Muscle layer of duodenum (tissue), 2 donors: ENCODE results near the gene HIVEP1.
"Not testable (repeated sequence)": the region's sequence is repeated elsewhere in the genome, so short reads cannot be mapped to it uniquely, and the experiment has no call there.

ENCODE experiments used
- H3K27ac ChIP-seq: one replicate; pipeline ENCODE4 v1.7.0; 2013; ENCODE audit warnings: mild to moderate bottlenecking, low read length
- H3K27me3 ChIP-seq: one replicate; pipeline ENCODE4 v1.7.0; 2013; ENCODE audit warnings: low read depth, mild to moderate bottlenecking, control low read depth, low read length
- H3K36me3 ChIP-seq, 2 donors: one replicate each; pipeline ENCODE4 v1.7.0; 2013; ENCODE audit warnings: low read length in 2 of 2, control low read depth in 1 of 2, mild to moderate bottlenecking in 1 of 2; ENCODE audit not compliant: insufficient read depth in 2 of 2, control insufficient read depth in 1 of 2
- H3K4me1 ChIP-seq, 2 donors: one replicate each; pipeline ENCODE4 v1.7.0; 2013; ENCODE audit warnings: low read length in 2 of 2, mild to moderate bottlenecking in 2 of 2, control low read depth in 1 of 2, moderate library complexity in 1 of 2; ENCODE audit not compliant: insufficient read depth in 2 of 2, control insufficient read depth in 1 of 2
- H3K4me3 ChIP-seq, 2 donors: one replicate each; pipeline ENCODE4 v1.7.0; 2013; ENCODE audit warnings: low read length in 2 of 2, low read depth in 1 of 2, mild to moderate bottlenecking in 1 of 2
- H3K9me3 ChIP-seq, 2 donors: one replicate each; pipeline ENCODE4 v1.7.0; 2013; ENCODE audit warnings: low read length in 2 of 2, control low read depth in 1 of 2, mild to moderate bottlenecking in 1 of 2; ENCODE audit not compliant: control insufficient read depth in 1 of 2
- donor health status: healthy.

Gene HIVEP1

DNA sequence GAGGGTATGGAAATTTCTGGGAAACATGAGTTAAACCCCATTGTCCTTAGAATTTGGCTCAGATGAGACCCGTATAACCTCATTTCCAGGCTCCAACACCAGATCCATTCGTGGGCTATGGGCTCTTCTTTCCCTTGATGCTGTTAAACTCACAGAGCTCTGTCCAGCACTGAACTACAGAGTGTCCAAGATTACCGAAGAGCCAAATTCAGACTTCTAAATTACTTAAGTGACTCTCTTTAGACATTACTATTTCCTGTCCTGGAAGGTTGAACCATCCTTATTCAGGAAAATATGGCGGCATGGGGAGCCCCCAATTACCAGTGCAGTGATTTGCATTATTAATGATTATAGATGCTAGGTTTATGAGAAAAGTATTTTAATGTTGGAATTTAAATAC, 153.2 kb downstream of the HIVEP1 start:
- no peaks in the 10 kb centered on the region for H3K27me3 ChIP-seq
- H3K4me1 ChIP-seq, result no peaks in the 10 kb centered on the region
- H3K9me3 ChIP-seq, result no peaks in the 10 kb centered on the region
- no peak overlapping the region for H3K27ac ChIP-seq
- H3K4me3 ChIP-seq, result no peak overlapping the region
- H3K36me3 ChIP-seq, result peaks cover 26 to 28% of the 10 kb centered on the region in 2 donors

DNA sequence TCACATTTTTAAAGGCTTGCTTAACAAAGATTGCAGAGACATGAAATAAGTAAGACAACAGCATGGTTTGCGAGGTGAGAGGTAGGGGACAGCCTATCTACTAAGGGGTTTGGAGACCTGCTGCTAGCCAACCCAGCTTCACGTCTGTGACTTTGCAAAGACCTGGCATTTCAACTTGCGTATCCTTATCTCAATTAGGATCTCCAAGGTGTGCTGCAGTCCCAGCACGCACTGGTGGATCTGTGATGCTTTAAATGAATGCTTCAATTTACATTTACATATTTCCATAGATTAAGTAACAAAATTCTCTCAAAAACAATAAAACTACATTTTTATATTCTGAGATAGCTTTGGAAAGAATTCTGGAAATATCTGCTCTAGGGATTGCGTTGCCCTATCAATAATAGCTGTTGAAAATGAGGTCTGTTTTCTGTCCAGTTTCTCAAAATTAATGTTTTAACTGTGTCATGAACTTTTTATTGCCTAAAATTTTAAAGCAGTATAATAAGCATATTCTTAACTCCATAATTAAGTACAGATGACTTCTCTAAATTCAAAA, 153.7 kb downstream of the HIVEP1 start:
- no peaks in the 10 kb centered on the region for H3K27me3 ChIP-seq
- no peak overlapping the region for H3K4me3 ChIP-seq
- H3K27ac ChIP-seq, result no peak overlapping the region
- H3K4me1 ChIP-seq, result no peaks in the 10 kb centered on the region
- no peaks in the 10 kb centered on the region for H3K9me3 ChIP-seq
- H3K36me3 ChIP-seq, result peaks cover 26 to 28% of the 10 kb centered on the region in 2 donors

DNA sequence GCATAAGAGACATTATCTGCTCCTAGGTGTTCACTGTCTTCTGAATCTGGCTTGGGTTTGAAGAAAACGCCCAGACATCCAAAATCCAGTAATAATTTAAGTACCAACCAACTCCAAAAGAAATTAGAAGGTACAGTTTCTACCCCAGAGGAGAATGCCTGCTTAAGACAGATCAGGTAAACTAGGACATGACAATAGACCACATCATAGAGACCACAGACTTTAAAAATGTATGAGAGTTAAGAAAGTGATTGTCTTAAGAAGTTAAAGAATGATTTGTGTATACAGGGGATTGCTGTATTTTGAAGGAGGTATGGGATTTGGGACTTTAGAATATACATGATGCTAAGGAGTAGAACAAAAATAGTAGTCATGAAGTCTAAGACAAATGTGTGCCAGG, 157.3 kb downstream of the HIVEP1 start:
- H3K36me3 ChIP-seq, result peaks cover under 1 to 3% of the 10 kb centered on the region in 2 donors
- H3K27me3 ChIP-seq, result no peaks in the 10 kb centered on the region
- H3K27ac ChIP-seq, result no peak overlapping the region
- no peaks in the 10 kb centered on the region for H3K4me1 ChIP-seq
- H3K9me3 ChIP-seq, result no peaks in the 10 kb centered on the region
- no peak overlapping the region for H3K4me3 ChIP-seq

DNA sequence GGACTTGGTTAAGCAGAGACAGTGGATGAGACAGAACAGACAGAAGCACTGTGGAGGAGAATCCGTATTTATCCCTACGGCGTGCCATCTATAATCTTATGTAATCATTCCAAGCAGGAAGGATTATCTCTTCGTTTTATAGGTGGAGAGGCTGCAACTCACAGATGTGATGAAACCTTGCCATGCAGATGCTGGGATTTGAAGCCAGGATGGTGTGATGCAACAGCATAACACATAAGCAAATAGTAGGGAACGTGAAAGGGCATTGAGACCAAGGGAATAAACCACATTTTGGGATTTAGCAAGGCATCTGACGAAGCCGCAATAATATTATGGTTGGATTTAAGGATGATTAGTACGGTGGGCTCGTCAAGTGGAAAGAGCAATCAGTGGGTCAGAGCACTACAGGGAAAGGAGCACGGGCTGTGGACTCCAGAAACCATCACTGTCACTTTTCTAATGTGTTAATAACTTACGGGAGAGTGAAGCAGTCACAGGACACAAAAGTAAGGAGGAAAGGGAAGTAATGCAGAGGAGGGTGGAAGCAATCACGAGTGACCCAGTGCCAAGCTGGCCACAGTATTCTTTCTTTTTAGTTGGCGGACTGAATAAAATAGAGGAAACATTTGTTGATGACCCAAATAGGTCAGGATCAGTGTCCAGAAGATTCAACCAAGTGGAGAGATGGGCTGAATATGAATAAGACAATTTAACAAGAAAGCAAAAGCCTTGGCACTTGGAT, 158.4 kb downstream of the HIVEP1 start:
- Histone ChIP-seq H3K27me3 (no peaks in the 10 kb centered on the region), H3K4me1 (no peaks in the 10 kb centered on the region), H3K9me3 (no peaks in the 10 kb centered on the region), H3K4me3 (no peak overlapping the region), H3K36me3 (peaks cover 0 to 1% of the 10 kb centered on the region in 2 donors), H3K27ac (no peak overlapping the region)

DNA sequence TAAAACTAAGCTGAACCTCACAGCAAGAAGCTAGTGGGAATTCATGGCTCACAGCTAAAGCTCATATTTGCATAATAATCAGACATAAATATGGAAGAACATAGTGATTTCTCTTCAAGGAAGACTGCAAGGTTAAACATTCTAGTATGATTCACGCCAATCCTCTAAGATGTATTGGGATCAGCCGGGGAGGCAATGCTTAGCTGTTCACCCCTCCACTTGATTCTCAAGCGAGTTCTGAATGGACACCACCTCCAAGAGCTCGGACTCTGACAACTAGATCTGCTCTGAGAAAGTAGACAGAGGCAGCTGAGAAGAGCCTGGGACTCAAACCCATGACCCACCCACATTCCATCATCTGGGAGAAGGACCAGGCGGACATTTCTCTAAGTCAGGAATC, 159.6 kb downstream of the HIVEP1 start:
- H3K4me1 ChIP-seq, result no peaks in the 10 kb centered on the region

DNA sequence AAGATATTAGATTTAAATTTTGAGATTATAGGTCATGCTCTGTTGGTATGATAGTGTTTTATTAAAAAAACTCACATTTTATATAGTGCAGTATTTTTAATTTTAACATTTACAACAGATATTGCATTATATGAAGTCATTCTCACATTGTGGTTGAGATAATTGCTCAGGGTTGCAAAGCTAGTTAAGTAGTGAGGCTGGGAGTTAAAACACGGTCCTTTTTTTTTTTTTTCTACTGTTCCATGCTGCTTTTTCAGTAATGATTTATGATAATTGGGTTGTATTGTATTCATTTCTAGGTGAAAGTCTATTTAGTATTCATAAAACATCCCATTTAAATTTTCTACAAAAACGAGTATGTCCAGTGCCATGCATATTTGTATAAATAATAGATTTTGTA, 160.5 kb downstream of the HIVEP1 start:
- H3K9me3 ChIP-seq, result no peaks in the 10 kb centered on the region
- no peaks in the 10 kb centered on the region for H3K4me1 ChIP-seq
- no peaks in the 10 kb centered on the region for H3K27me3 ChIP-seq
- H3K36me3 ChIP-seq, result no peaks in the 10 kb centered on the region
- no peak overlapping the region for H3K4me3 ChIP-seq
- H3K27ac ChIP-seq, result no peak overlapping the region

More for the DNA sequence above, 159.6 kb downstream of the HIVEP1 start:
- Histone ChIP-seq H3K27ac (no peak overlapping the region), H3K27me3 (no peaks in the 10 kb centered on the region), H3K9me3 (no peaks in the 10 kb centered on the region), H3K36me3 (no peaks in the 10 kb centered on the region), H3K4me3 (no peak overlapping the region)

DNA sequence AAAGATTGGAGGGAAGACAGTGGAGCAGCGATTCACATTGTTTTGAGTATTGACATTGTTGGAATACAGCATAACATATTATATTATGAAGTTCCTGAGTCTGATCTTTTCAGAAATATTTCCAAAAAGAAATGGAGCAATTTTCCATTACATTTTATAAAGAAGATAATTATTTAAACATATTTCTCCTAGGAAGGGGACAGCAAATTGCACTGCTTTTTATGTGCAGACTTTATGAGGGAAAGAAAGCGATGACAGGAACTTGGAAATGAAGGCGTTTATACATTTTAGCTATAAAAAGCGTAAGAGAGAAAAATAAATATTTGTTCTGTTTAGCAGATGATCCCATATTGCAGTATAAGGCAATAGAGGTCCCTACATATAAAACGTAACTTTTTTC, 161.1 kb downstream of the HIVEP1 start:
- H3K36me3 ChIP-seq, result no peaks in the 10 kb centered on the region
- no peak overlapping the region for H3K27ac ChIP-seq
- no peak overlapping the region for H3K4me3 ChIP-seq
- no peaks in the 10 kb centered on the region for H3K4me1 ChIP-seq
- H3K9me3 ChIP-seq, result no peaks in the 10 kb centered on the region
- no peaks in the 10 kb centered on the region for H3K27me3 ChIP-seq

DNA sequence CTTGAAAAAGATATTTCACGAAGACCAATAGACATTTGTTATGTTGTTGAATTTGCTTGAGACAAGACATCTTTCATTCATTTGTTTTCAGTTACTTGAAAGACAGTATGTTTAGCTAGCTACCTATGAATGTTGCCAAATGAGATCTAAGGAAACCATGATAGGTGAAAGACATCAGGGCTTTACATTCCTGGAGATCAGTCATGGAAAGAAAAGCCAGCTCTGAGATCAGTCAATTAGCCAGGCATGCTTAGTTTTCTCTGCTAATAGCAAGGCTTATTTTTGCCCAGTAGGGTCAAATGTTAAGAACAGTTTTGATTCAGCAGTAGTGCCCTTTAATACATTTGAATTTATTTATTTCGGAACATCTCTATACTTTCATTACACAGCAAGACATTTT, 161.5 kb downstream of the HIVEP1 start:
- Histone ChIP-seq H3K4me1 (no peaks in the 10 kb centered on the region), H3K9me3 (no peaks in the 10 kb centered on the region), H3K4me3 (no peak overlapping the region), H3K27ac (no peak overlapping the region), H3K36me3 (no peaks in the 10 kb centered on the region), H3K27me3 (no peaks in the 10 kb centered on the region)

DNA sequence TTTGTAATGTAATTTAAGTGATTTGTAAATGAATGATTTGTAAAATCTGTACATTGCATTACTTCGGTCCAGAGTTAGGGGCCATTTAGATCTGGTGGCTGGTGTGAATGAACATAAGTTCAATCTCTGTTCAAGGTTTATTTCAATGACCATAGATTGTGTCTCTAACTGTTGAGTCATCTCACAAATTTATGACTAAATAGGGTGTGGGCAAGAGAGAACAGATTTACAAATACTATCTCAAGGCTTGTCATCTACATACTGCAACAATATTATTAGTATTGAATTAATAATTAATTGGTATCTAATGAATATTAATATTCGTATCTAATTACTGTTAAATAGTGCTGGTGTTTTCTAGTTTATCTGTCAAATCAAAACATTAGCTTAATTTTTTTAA, 162.8 kb downstream of the HIVEP1 start:
- no peaks in the 10 kb centered on the region for H3K36me3 ChIP-seq
- H3K27me3 ChIP-seq, result no peaks in the 10 kb centered on the region
- no peak overlapping the region for H3K4me3 ChIP-seq
- H3K27ac ChIP-seq, result no peak overlapping the region
- no peaks in the 10 kb centered on the region for H3K4me1 ChIP-seq
- H3K9me3 ChIP-seq, result no peaks in the 10 kb centered on the region

DNA sequence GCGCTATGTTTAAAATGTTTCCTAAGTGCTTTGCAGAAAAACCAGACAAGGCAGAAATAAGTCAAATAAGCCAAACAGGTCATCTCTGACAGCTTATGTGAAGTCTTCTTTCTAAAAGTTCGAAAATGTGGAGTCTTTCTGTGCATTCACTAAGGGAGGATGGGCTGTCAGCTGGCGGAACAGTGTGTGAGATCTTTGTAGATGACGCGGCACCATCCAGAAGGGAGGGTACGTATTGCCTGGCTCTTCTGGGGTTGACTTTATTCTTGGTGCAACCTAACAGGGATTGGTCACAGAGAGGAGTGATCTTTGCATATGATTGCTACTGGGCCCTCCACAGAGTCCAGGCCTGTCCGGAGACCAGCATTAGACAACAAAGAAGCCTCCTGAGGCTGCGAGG, 163.5 kb downstream of the HIVEP1 start:
- Histone ChIP-seq H3K36me3 (no peaks in the 10 kb centered on the region), H3K9me3 (no peaks in the 10 kb centered on the region)

DNA sequence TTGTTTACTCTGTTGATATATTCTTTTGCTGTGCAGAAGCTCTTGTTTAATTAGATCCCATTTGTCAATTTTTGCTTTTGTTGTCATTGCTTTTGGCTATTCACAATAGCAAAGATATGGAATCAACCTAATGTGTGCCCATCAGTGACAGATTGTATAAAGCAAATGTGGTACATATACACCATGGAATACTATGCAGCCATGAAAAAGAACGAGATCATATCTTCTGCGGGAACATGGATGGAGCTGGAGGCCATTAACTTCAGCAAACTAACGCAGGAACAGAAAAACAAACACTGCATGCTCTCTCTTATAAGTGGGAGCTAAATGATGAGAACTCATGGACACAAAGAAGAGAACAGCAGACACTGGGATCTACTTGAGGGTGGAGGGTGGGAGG, 164.7 kb downstream of the HIVEP1 start:
- not testable (repeated sequence) for H3K9me3 ChIP-seq, H3K4me1 ChIP-seq, H3K27me3 ChIP-seq, H3K4me3 ChIP-seq, H3K36me3 ChIP-seq, H3K27ac ChIP-seq

More for the DNA sequence above, 163.5 kb downstream of the HIVEP1 start:
- H3K4me1 ChIP-seq, result no peaks in the 10 kb centered on the region
- no peak overlapping the region for H3K27ac ChIP-seq
- H3K27me3 ChIP-seq, result no peaks in the 10 kb centered on the region
- H3K4me3 ChIP-seq, result no peak overlapping the region

DNA sequence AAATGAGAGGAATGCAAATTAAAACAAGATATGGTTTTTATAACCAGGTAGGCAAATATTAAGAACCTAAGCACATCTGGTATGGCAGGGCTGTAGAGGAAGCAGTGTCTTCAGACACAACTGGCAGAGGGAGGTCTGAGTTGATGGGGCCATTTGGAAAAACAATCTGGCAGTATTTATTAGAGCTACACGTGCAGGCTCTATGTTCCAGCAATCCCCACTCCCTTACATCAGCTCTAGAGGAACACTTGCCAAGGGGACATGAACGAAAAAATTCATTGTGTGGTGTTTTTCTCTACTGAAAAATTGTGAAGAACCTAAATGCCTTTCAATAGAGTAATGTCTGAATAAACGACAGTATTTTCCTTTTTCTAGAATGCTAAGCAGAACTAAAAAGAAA, 166.4 kb downstream of the HIVEP1 start:
- no peaks in the 10 kb centered on the region for H3K36me3 ChIP-seq
- H3K27ac ChIP-seq, result no peak overlapping the region
- no peaks in the 10 kb centered on the region for H3K9me3 ChIP-seq
- H3K4me1 ChIP-seq, result no peaks in the 10 kb centered on the region
- H3K4me3 ChIP-seq, result no peak overlapping the region
- no peaks in the 10 kb centered on the region for H3K27me3 ChIP-seq
